Coronary artery (tissue), 2 donors: ENCODE data around the gene CDH13.

Source experiments
- DNase-seq: peaks from one replicate; pipeline ENCODE4 v3.0.0-alpha.2; 2017; ENCODE audit warnings: low spot score
- H3K27ac ChIP-seq, 2 donors: fragments of 200-600 bp; sonication (generic); one replicate each; pipeline ENCODE4 v1.5.1; 2016 to 2019
- H3K4me3 ChIP-seq: fragments of 200-600 bp; sonication (generic); 2 replicates; pipeline ENCODE4 v1.5.1; 2016; ENCODE audit warnings: mild to moderate bottlenecking, moderate library complexity
- CTCF ChIP-seq: fragments of 200-600 bp; sonication (generic); IDR thresholded peaks from one replicate; pipeline ENCODE4 v1.5.1; 2019; ENCODE audit warnings: antibody characterized with exemption

CDH13 gene

GRCh38 chr16:83130039-83130438 lies 503.3 kb downstream of the CDH13 start:
- Histone ChIP-seq H3K27ac (no peak overlapping the region), H3K4me3 (no peak overlapping the region)
- DNase-seq, result no peak
- no peak for TF ChIP-seq CTCF

GRCh38 chr16:83134638-83135037 lies 507.9 kb downstream of the CDH13 start:
- DNase-seq, result no peak
- no peak for TF ChIP-seq CTCF
- Histone ChIP-seq H3K27ac (no peak overlapping the region), H3K4me3 (no peak overlapping the region)

- DNase-seq, result no peak
- no peak overlapping the region for H3K4me3 ChIP-seq
- no peak for TF ChIP-seq CTCF
- H3K27ac ChIP-seq, result no peak overlapping the region
These were observed 509.6 kb downstream of the CDH13 start for GRCh38 chr16:83136419-83136818.

- Histone ChIP-seq H3K4me3 (peak overlapping the region; percentile 64), H3K27ac (peak overlapping the region in 1 of 2 donors; percentile 4)
- DNase-seq, result no peak
- no peak for TF ChIP-seq CTCF
These were observed 510.2 kb downstream of the CDH13 start for GRCh38 chr16:83136924-83137323.

GRCh38 chr16:83137326-83137781 lies 510.6 kb downstream of the CDH13 start:
- peak overlapping the region in 1 of 2 donors; percentile 4 for H3K27ac ChIP-seq
- DNase-seq, result no peak

GRCh38 chr16:83137894-83138293 lies 511.1 kb downstream of the CDH13 start:
- H3K4me3 ChIP-seq, result peak overlapping the region; percentile 64
- TF ChIP-seq CTCF, result no peak
- no peak for DNase-seq
- H3K27ac ChIP-seq, result no peak overlapping the region

More at GRCh38 chr16:83137326-83137781, 510.6 kb downstream of the CDH13 start:
- TF ChIP-seq CTCF, result no peak
- peak overlapping the region; percentile 64 for H3K4me3 ChIP-seq

- no peak for TF ChIP-seq CTCF
- H3K27ac ChIP-seq, result no peak overlapping the region
- no peak overlapping the region for H3K4me3 ChIP-seq
These were observed 511.7 kb downstream of the CDH13 start for GRCh38 chr16:83138512-83138911.

More at GRCh38 chr16:83138512-83138911, 511.7 kb downstream of the CDH13 start:
- DNase-seq, result no peak
